HG03460 (cell line): ENCODE results near the gene TFIP11.

Experiments
- ATAC-seq: cut with Tn5 transposase; IDR thresholded peaks from one replicate; pipeline ENCODE4 v1.9.1; 2021; ENCODE audit not compliant: unreplicated experiment

TFIP11 gene

DNA sequence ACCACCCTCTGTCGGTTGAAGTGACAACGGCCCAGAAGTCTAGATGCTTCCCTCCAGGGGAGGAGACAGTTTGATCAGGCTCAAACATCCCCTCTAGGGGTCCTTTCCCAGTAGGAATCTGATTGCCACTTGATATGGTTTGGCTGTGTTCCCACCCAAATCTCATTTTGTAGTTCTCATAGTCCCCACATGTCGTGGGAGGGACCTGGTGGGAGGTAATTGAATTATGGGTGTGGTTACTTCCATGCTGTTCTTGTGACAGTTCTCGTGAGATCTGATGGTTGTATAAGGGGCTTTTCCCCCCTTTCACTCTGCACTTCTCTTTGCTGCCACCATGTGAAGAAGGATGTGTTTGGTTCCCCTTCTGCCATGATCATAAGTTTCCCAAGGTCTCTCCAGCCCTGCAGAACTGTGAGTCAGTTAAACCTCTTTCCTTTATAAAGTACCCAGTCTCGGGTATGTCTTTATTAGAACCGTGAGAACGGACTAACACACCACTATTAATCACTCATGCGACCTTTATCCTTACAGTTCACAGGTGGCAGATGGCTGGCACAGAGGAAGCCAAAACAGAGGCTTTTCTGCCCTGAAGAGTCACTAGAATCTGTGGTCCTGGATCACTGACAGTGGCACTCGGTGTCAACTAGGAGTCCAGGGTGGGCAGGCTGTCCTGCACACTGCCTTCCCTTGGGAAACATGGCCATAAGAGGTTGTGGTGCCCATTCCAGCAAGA is 61.7 kb downstream of the TFIP11 start:
- ATAC-seq, result no peak

DNA sequence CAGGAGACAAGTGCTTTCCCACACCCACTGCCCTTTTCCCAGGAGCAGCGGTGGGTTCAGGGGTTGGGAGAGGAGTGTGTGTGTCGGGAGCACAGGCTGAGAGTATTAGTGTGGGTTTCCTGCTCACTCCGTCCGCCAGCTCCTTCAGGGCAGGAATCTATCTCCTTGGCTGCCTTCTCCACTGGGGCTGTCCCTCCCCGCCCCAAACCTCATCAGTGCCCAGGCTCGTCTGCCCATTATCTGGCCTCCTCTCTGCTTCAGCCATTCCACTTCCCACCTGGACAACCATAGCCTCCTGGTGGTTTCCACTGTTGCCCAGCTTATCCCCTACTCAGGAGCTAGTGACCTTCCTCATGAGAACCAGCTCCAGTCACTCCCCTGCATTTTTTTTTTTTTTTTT is 63.3 kb downstream of the TFIP11 start:
- ATAC-seq, result no peak

GRCh38 chr22:26448334-26448733 is 63.9 kb downstream of the TFIP11 start:
- no peak for ATAC-seq

- ATAC-seq, result no peak
These were observed 64.5 kb downstream of the TFIP11 start for GRCh38 chr22:26447584-26448329.

DNA sequence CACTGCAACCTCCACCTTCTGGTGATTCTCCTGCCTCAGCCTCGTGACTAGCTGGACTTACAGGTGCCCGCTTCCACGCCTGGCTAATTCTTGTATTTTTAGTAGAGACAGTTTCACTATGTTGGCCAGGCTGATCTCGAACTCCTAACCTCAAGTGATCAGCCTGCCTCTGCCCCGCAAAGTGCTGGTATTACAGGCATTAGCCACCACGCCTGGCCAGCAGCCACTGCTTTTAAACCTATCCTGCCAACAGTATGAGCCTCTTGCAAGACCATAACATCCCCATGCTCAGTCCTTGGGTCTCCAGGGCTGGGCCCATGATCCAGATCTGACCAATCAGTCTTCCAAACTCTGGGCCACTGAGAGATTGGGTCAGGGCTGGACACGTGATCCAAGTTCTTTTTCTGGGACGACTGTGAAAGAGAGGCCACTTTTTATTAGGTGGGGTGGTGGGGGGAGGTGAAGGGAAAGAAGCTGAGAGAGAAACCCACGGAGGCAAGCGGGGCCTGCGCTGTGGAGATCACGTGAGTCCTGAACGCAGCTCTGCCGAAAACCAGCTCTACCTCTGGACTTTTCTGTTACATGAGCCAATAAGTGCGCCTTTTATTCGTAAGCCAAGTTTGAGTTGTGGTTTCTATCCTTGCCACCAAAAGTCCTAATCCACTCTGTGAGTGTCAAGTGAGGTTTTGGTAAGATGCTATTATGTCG is 65.3 kb downstream of the TFIP11 start:
- no peak for ATAC-seq

GRCh38 chr22:26445577-26446275 is 66.5 kb downstream of the TFIP11 start:
- no peak for ATAC-seq

DNA sequence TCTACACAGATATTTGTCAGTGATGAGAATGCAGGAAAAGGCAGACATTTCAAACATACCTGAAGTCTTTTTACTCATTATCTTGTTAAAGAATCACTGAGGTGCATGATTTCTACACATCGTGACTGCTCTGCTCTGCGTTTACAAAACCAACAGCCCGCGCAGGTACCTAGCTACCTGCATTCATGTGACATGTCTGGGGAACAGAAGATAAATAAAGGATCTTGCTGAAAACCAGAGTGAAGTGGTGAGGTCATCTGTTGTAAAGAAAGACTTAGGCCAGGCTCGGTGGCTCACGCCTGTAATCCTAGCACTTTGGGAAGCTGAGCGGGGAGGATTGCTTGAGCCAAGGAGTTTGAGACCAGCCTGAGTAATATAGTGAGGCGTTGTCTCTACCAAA is 67.5 kb downstream of the TFIP11 start:
- no peak for ATAC-seq

DNA sequence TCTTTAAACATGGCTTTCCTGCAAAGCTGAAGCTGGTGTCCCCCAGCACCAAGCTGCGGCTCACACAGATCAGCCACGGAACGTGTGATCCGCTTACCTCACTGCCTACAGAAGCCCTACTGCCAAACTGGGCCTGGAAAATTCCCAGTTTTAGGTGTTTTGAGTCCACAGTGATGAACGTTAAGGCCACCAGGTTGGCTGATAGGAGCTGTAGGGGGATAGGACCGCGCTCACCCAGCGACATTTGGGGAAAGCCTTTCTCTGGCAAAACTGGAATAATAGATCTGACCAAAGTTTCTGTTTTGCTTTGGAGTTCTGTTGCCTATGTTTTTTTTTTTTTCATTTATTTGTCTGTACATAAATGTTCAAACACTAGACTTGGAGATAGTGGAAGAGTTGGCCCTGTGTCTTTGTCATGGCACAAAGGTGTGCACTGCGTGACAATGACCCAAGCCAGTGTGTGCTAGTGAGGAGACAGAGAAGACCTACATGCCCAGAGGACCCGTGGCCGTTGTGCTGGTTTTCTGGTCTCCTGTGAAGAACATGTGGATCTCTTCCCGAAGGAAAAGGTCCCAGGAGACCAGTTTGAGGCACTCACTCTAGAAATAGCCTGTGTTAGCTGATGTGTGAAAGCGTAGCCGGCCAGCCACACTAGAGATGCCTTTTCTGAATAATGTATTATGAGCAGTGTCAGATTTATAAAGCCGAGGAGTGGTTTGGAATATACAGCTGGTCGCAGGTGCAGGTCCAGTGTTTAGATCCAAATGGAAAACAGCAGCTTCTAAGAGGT is 68.2 kb downstream of the TFIP11 start:
- ATAC-seq, result no peak

DNA sequence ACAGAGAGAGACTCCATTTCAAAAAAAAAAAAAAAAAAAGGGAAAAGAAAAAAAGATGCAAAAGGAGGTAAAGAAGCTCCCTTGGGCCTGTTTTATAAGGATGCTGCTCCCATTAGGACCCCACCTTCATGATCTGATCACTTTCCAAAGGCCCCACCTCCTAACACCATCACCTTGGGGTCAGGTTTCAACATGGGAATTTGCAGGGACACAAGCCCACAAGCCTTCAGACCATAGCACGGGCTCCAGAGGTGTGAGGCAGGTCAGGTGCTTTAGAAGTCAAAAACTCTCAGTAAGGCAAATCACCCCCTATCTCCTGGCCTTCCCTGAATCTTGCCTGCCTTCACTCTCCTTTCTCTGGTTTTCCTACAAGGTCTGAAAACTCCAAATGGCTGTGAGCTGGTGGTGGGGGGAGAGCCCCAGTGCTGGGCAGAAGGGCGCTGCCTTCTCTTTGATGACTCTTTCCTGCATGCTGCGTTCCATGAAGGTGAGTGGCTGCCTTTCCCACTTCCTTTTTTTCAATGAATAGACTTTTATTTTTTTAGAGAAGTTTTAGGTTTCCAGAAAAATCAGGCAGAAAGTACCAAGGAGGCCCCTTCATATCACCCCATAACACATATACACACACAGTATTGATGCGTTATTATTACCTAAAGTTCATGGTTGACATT is 70.1 kb downstream of the TFIP11 start:
- no peak for ATAC-seq
